ENCODE measurements around the gene CHRM4. TPM values are rescaled to one million over a fixed set of nuclear protein-coding genes. Genes with fewer than 3 reads are reported as not detected.

The CHRM4 gene
- total RNA-seq, 2 donors from 2014 or later = 0.28 TPM; not detected in 1

DNA sequence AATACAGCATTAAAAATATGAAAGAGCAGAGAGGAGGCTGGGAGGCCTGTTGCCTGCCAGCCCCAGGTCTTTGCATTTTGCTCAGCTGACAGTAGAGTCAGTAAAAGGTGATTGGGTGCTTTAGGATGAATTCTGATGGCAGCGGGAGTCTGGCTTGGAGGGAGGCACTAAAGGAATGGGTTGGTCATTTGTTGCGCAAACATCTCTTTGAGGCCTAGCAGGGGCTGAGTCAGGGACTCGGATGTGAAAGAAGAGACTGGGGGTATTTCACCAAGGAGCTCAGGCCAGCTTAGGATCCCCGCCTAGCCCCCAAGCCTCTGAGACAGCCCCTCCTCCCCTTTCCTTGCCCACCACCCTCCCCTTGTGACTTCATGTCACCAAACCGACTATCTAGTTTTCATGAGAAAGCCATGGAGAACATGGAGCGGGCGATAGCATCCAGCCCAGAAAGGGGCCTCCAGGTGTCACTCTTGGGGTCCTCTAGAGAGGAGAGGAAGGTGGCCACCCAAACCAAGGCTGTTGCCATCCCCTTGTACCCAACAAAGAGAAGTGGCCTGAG, 34.6 kb downstream of the CHRM4 start:
- H3K4me1 ChIP-seq = peaks cover 0 to 52% of the 10 kb centered on the region in 2 donors

GRCh38 chr11:46353698-46354097, 37.9 kb downstream of the CHRM4 start:
- TF ChIP-seq, protein P1, sequence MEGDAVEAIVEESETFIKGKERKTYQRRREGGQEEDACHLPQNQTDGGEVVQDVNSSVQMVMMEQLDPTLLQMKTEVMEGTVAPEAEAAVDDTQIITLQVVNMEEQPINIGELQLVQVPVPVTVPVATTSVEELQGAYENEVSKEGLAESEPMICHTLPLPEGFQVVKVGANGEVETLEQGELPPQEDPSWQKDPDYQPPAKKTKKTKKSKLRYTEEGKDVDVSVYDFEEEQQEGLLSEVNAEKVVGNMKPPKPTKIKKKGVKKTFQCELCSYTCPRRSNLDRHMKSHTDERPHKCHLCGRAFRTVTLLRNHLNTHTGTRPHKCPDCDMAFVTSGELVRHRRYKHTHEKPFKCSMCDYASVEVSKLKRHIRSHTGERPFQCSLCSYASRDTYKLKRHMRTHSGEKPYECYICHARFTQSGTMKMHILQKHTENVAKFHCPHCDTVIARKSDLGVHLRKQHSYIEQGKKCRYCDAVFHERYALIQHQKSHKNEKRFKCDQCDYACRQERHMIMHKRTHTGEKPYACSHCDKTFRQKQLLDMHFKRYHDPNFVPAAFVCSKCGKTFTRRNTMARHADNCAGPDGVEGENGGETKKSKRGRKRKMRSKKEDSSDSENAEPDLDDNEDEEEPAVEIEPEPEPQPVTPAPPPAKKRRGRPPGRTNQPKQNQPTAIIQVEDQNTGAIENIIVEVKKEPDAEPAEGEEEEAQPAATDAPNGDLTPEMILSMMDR (IDR thresholded peaks at IDR 0.05) = no peak
- Histone ChIP-seq H3K27ac (peak overlapping the region; percentile 77 to 80), H3K36me3 (no peaks in the 10 kb centered on the region), H3K4me1 (peaks cover 0 to 68% of the 10 kb centered on the region in 2 donors), H3K4me3 (no peak overlapping the region), H3K9me3 (no peaks in the 10 kb centered on the region), H3K27me3 (no peaks in the 10 kb centered on the region)
- DNase-seq (ENCODE audit: low spot score) = no peak

More for the DNA sequence above, 34.6 kb downstream of the CHRM4 start:
- Histone ChIP-seq H3K27me3 (no peaks in the 10 kb centered on the region), H3K9me3 (no peaks in the 10 kb centered on the region), H3K4me3 (no peak overlapping the region), H3K27ac (no peak overlapping the region), H3K36me3 (no peaks in the 10 kb centered on the region)
- no peak for DNase-seq (ENCODE audit: low spot score)
- TF ChIP-seq, protein P1 (IDR thresholded peaks at IDR 0.05) = no peak

GRCh38 chr11:46352063-46352841, 39.3 kb downstream of the CHRM4 start:
- H3K27ac ChIP-seq = peak overlapping the region; percentile 77 to 80
- TF ChIP-seq, protein P1 (IDR thresholded peaks at IDR 0.05) = peak; percentile 92 to 97
- peak overlapping the region in 1 of 2 donors; percentile 3 for H3K4me3 ChIP-seq
- no peak for DNase-seq (ENCODE audit: low spot score)
- no peaks in the 10 kb centered on the region for H3K9me3 ChIP-seq
- H3K27me3 ChIP-seq = no peaks in the 10 kb centered on the region
- no peaks in the 10 kb centered on the region for H3K36me3 ChIP-seq
- peaks cover 0 to 68% of the 10 kb centered on the region in 2 donors for H3K4me1 ChIP-seq

- TF ChIP-seq, protein P1 (IDR thresholded peaks at IDR 0.05) = no peak
- Histone ChIP-seq H3K4me3 (no peak overlapping the region), H3K27ac (peak overlapping the region; percentile 77 to 80), H3K9me3 (no peaks in the 10 kb centered on the region), H3K27me3 (no peaks in the 10 kb centered on the region), H3K36me3 (no peaks in the 10 kb centered on the region), H3K4me1 (peaks cover 0 to 69% of the 10 kb centered on the region in 2 donors)
- DNase-seq (ENCODE audit: low spot score) = no peak
Measured at GRCh38 chr11:46351606-46352005, 40.0 kb downstream of the CHRM4 start.

DNA sequence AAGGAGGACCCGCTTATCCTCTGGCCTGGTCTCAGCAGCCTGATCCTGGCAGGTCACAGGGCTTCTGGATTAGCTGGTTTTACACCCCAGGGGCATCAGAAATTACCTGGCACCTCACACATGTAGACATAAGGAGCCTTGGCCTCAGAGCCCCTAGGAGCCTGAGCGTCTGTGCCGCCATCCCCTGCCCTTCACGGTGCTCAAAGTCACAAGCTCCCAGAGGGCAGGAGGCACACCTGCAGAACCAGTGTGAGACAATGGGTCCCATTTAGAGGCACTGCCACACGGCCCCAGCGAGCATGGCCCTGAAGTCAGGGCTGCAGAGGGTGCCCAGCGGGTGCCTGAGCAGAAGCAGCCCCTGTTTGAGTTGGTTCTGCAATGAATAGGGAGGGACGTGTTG, 40.4 kb downstream of the CHRM4 start:
- Histone ChIP-seq H3K27ac (peak overlapping the region; percentile 77 to 80), H3K9me3 (no peaks in the 10 kb centered on the region), H3K4me1 (peaks cover 0 to 74% of the 10 kb centered on the region in 2 donors), H3K27me3 (no peaks in the 10 kb centered on the region), H3K36me3 (no peaks in the 10 kb centered on the region), H3K4me3 (no peak overlapping the region)
- no peak for DNase-seq (ENCODE audit: low spot score)
- TF ChIP-seq, protein P1 (IDR thresholded peaks at IDR 0.05) = no peak
